Measurements from ENCODE around the gene PC. TPM values are rescaled to one million over a fixed set of nuclear protein-coding genes. Genes with fewer than 3 reads are reported as not detected.

Gene PC
- total and polyA plus RNA-seq, 2 donors (not counting 3 experiments of a cell fraction or from before 2014, with no cell fraction given), result 5.5 to 17.5 TPM

DNA sequence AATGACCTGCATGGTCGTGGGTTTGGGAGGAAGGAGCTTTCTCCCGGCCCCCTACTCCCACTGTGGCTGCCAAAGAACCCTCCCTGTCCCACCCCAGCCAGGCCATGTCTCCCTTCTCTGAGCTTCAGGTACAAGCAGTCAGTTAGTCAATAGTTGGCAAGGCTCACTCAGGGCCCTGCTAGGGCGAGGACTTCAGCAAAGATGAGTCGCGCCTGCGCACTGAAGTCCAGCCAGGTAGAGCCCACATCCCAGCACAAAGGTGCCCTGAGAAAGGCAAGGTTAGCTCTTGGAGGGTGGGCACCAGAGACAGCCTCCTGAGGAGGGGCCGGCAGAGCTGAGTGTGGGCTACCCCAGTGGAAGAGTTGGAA lies 28.0 kb upstream of the PC start:
- no peak overlapping the region for H3K4me2 ChIP-seq (ENCODE audit: insufficient read depth, low read length)
- CTCF ChIA-PET, result interaction anchor here (0.6 to 1.2 kb wide), 2 partner anchors 10 to 43 kb away, joined by 5 read pairs; no protein-coding TSS in a partner anchor

More for the DNA sequence above, 28.0 kb upstream of the PC start:
- no peaks in the 10 kb centered on the region for H3K9me3 ChIP-seq (replicated peaks; ENCODE audit: control insufficient read depth, insufficient read depth, low read length)
- BruUV-seq (replicated peaks), result no TSS peak
- H3K9ac ChIP-seq (replicated peaks; ENCODE audit: extremely low read depth, insufficient read depth, low read length), result no peak overlapping the region
- dilution Hi-C loops (cut with MboI; ENCODE audit: extremely low pct_ligation_motif_present, low sequenced_read_pairs) (no loop called here), intact Hi-C loops (cut with micrococcal nuclease) (no loop called here)
- no peaks in the 10 kb centered on the region for H3K36me3 ChIP-seq (ENCODE audit: control insufficient read depth in 2 of 2, extremely low read depth in 1 of 2, insufficient read depth in 2 of 2, low read length in 2 of 2)
- TF ChIP-seq POLR2AphosphoS5 (IDR thresholded peaks at IDR 0.05; ENCODE audit: insufficient read depth, low read depth, low read length) (no peak), POLR2A (IDR thresholded peaks at IDR 0.05; ENCODE audit: low read depth, low read length) (no peak), EZH2 (IDR thresholded peaks at IDR 0.05; ENCODE audit: borderline replicate concordance, low read depth, low read length, severe bottlenecking) (no peak), GATA2 (IDR thresholded peaks at IDR 0.05; ENCODE audit: insufficient read depth, insufficient read length, low read depth, low read length) (no peak), FOS (IDR thresholded peaks at IDR 0.05; ENCODE audit: borderline replicate concordance, insufficient read depth, low read length) (no peak), MYC (IDR thresholded peaks at IDR 0.05; ENCODE audit: low read depth, low read length) (no peak), JUN (IDR thresholded peaks at IDR 0.05; ENCODE audit: borderline replicate concordance, insufficient read depth, insufficient read length, low read depth) (no peak)
- TF ChIP-seq, protein P1, sequence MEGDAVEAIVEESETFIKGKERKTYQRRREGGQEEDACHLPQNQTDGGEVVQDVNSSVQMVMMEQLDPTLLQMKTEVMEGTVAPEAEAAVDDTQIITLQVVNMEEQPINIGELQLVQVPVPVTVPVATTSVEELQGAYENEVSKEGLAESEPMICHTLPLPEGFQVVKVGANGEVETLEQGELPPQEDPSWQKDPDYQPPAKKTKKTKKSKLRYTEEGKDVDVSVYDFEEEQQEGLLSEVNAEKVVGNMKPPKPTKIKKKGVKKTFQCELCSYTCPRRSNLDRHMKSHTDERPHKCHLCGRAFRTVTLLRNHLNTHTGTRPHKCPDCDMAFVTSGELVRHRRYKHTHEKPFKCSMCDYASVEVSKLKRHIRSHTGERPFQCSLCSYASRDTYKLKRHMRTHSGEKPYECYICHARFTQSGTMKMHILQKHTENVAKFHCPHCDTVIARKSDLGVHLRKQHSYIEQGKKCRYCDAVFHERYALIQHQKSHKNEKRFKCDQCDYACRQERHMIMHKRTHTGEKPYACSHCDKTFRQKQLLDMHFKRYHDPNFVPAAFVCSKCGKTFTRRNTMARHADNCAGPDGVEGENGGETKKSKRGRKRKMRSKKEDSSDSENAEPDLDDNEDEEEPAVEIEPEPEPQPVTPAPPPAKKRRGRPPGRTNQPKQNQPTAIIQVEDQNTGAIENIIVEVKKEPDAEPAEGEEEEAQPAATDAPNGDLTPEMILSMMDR (IDR thresholded peaks at IDR 0.05; ENCODE audit: extremely low read depth in 1 of 2, insufficient read depth in 1 of 2, low read depth in 1 of 2, low read length in 2 of 2), result no peak
- TF ChIP-seq, protein P2, sequence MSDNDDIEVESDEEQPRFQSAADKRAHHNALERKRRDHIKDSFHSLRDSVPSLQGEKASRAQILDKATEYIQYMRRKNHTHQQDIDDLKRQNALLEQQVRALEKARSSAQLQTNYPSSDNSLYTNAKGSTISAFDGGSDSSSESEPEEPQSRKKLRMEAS (IDR thresholded peaks at IDR 0.05; ENCODE audit: insufficient read depth, insufficient read length), result no peak
- no peak overlapping the region for H3K4me3 ChIP-seq (replicated peaks in 1 of 3; ENCODE audit: insufficient read depth in 1 of 3, low read depth in 1 of 3, low read length in 3 of 3)
- POLR2A ChIA-PET, result no interaction called here
- H3K27me3 ChIP-seq (ENCODE audit: control insufficient read depth in 2 of 2, insufficient read depth in 2 of 2, low read length in 2 of 2), result no peaks in the 10 kb centered on the region
- FAIRE-seq (no peak), DNase-seq (ENCODE audit: low read depth, low spot score) (no peak)
- no peak overlapping the region for H3K27ac ChIP-seq (ENCODE audit: insufficient read depth, low read depth, low read length)
- peaks cover 6% of the 10 kb centered on the region for H3K4me1 ChIP-seq (ENCODE audit: control insufficient read depth, extremely low read depth, insufficient read depth, low read length)
- no peaks in the 10 kb centered on the region for H4K20me1 ChIP-seq (replicated peaks; ENCODE audit: control insufficient read depth, extremely low read depth, insufficient read depth, low read length)
- H3K79me2 ChIP-seq (ENCODE audit: control insufficient read depth, insufficient read depth, low read length), result no peaks in the 10 kb centered on the region
- H2AFZ ChIP-seq (ENCODE audit: low read depth, low read length), result no peak overlapping the region
- H3K9me1 ChIP-seq (replicated peaks; ENCODE audit: control insufficient read depth, extremely low read depth, insufficient read depth, low read length), result no peaks in the 10 kb centered on the region

All from endothelial cell of umbilical vein (primary cell).